ENCODE measurements around the gene EHMT1. TPM values are rescaled to one million over a fixed set of nuclear protein-coding genes. Genes with fewer than 3 reads are reported as not detected.
A peak's percentile ranks its signal among the peaks of the same experiment; 100 is the strongest.

The EHMT1 gene
- total RNA-seq: 10 to 100 TPM; 80.6 to 87.8 TPM
- polyA plus RNA-seq (2013, experiment 1 of 2): 50.8 TPM
- polyA plus RNA-seq (2013, experiment 2 of 2): 56.2 TPM
- total RNA-seq: 64.7 to 173 (median 98.1) reads per million in 172 experiments

- no peaks in the 10 kb centered on the region for H3K9me3 ChIP-seq (ENCODE audit: control insufficient read depth in 1 of 2, insufficient read depth in 1 of 2, low read length in 2 of 2)
- peaks cover 37% of the 10 kb centered on the region for H3K4me1 ChIP-seq (ENCODE audit: insufficient read depth, low read length)
- H3K4me1 Mint-ChIP-seq (ENCODE audit: low read depth): peaks cover 42% of the 10 kb centered on the region
- H3K27me3 ChIP-seq (ENCODE audit: control insufficient read depth in 1 of 2, insufficient read depth in 2 of 2, low read length in 2 of 2): no peaks in the 10 kb centered on the region
- peak; percentile 82 for ATAC-seq (ENCODE audit: poor library complexity)
- peak within 1 kb of the TSS; percentile 95 for H3K4me3 Mint-ChIP-seq
- peaks cover 35% of the 10 kb centered on the region for H3K36me3 ChIP-seq (ENCODE audit: insufficient read depth, low read length)
- intact Hi-C loops (cut with DNase I, micrococcal nuclease): loop anchor here (1.0 to 10.0 kb wide), 5 partner anchors 13 to 1654 kb away; partner anchors contain the start of genes ARRDC1 (in 2 of the 2), DPH7 (in 1 of the 2), UBAC1 (in 1 of the 2) and ZMYND19 (in 1 of the 2)
- CTCF ChIA-PET: no interaction called here
- H3K4me3 ChIP-seq (ENCODE audit: low read length): peak within 1 kb of the TSS; percentile 95
- H3K36me3 Mint-ChIP-seq (ENCODE audit: low read depth): peaks cover 25% of the 10 kb centered on the region
- H3K9me3 Mint-ChIP-seq: no peaks in the 10 kb centered on the region
- POLR2A ChIA-PET: interaction anchor here (0.7 to 2.5 kb wide), 9 partner anchors 10 to 159 kb away, joined by 3 to 21 read pairs (median 4); partner anchors contain the start of genes ARRDC1, MRPL41, NSMF and ZMYND19
- no peaks in the 10 kb centered on the region for H3K27me3 Mint-ChIP-seq
- peak within 1 kb of the TSS; percentile 90 to 96 for H3K27ac ChIP-seq (ENCODE audit: low read depth in 1 of 2, low read length in 2 of 2)
- H3K27ac Mint-ChIP-seq: peak within 1 kb of the TSS; percentile 93
- no peak for TF ChIP-seq CTCF (IDR thresholded peaks at IDR 0.05)
- peak; percentile 75 to 97 (median 90) for DNase-seq
Measured at GRCh38 chr9:137618105-137619067, at the start of gene EHMT1. TSS of gene EHMT1 (plus strand) at chr9:137619005. CDS start at chr9:137619029, 24 bp downstream.

GRCh38 chr9:137569609-137570203, 49.1 kb upstream of the EHMT1 start:
- ChIA-PET POLR2A (no interaction called here), CTCF (no interaction called here)
- DNase-seq (no peak), ATAC-seq (ENCODE audit: poor library complexity) (no peak)
- H3K4me1 ChIP-seq (ENCODE audit: insufficient read depth, low read length): no peaks in the 10 kb centered on the region
- H3K36me3 ChIP-seq (ENCODE audit: insufficient read depth, low read length): peaks cover 26% of the 10 kb centered on the region
- intact Hi-C loops (cut with DNase I, micrococcal nuclease): no loop called here
- H3K9me3 Mint-ChIP-seq: no peaks in the 10 kb centered on the region
- no peak overlapping the region for H3K27ac Mint-ChIP-seq
- TF ChIP-seq CTCF (IDR thresholded peaks at IDR 0.05): no peak
- peaks cover 30% of the 10 kb centered on the region for H3K36me3 Mint-ChIP-seq (ENCODE audit: low read depth)
- no peak overlapping the region for H3K4me3 ChIP-seq (ENCODE audit: low read length)
- no peak overlapping the region for H3K27ac ChIP-seq (ENCODE audit: low read depth in 1 of 2, low read length in 2 of 2)
- peaks cover 7% of the 10 kb centered on the region for H3K4me1 Mint-ChIP-seq (ENCODE audit: low read depth)
- H3K27me3 Mint-ChIP-seq: no peaks in the 10 kb centered on the region
- H3K4me3 Mint-ChIP-seq: no peak overlapping the region
- no peaks in the 10 kb centered on the region for H3K27me3 ChIP-seq (ENCODE audit: control insufficient read depth in 1 of 2, insufficient read depth in 2 of 2, low read length in 2 of 2)
- H3K9me3 ChIP-seq (ENCODE audit: control insufficient read depth in 1 of 2, insufficient read depth in 1 of 2, low read length in 2 of 2): no peaks in the 10 kb centered on the region

GRCh38 chr9:137570566-137570965, 48.2 kb upstream of the EHMT1 start:
- Histone ChIP-seq H3K27me3 (ENCODE audit: control insufficient read depth in 1 of 2, insufficient read depth in 2 of 2, low read length in 2 of 2) (no peaks in the 10 kb centered on the region), H3K9me3 (ENCODE audit: control insufficient read depth in 1 of 2, insufficient read depth in 1 of 2, low read length in 2 of 2) (no peaks in the 10 kb centered on the region), H3K36me3 (ENCODE audit: insufficient read depth, low read length) (peaks cover 32% of the 10 kb centered on the region), H3K27ac (ENCODE audit: low read depth in 1 of 2, low read length in 2 of 2) (no peak overlapping the region), H3K4me3 (ENCODE audit: low read length) (no peak overlapping the region), H3K4me1 (ENCODE audit: insufficient read depth, low read length) (peaks cover 2% of the 10 kb centered on the region)
- DNase-seq: no peak
- H3K27me3 Mint-ChIP-seq: no peaks in the 10 kb centered on the region
- peaks cover 39% of the 10 kb centered on the region for H3K36me3 Mint-ChIP-seq (ENCODE audit: low read depth)
- POLR2A ChIA-PET: no interaction called here
- H3K4me1 Mint-ChIP-seq (ENCODE audit: low read depth): peaks cover 15% of the 10 kb centered on the region
- CTCF ChIA-PET: no interaction called here
- intact Hi-C loops (cut with DNase I, micrococcal nuclease): no loop called here
- no peak for ATAC-seq (ENCODE audit: poor library complexity)
- H3K9me3 Mint-ChIP-seq: no peaks in the 10 kb centered on the region
- no peak overlapping the region for H3K27ac Mint-ChIP-seq
- no peak for TF ChIP-seq CTCF (IDR thresholded peaks at IDR 0.05)
- H3K4me3 Mint-ChIP-seq: no peak overlapping the region

Measured in CD4-positive, alpha-beta T cell (primary cell).